ENCODE measurements around the gene CARD14.
"Not testable (repeated sequence)": the region's sequence is repeated elsewhere in the genome, so short reads cannot be mapped to it uniquely, and the experiment has no call there.

Gene CARD14

DNA sequence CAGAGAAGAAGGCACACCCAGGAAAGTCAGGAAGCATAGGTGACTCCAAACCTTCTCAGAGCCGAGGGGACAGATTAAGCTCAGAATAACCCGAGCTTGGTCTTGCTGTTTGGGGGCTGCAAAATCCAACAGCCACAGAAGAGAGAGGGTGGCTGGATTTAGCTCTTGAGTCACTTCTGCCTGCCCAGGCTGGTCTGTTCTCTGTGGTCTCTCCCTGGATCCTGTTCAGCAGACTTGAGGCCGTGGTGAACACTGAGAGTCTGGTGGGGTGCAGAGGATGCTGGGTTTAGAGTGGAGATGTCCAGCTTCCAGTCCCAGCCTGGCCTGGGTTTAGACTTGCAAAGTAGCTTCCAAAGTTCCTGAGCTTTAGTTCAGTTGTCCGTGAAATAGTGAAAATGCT, 59.2 kb downstream of the CARD14 start:
- DNase-seq = no peak

- no peak for DNase-seq
Observed at GRCh38 chr17:80232438-80232837, 62.6 kb downstream of the CARD14 start.

DNA sequence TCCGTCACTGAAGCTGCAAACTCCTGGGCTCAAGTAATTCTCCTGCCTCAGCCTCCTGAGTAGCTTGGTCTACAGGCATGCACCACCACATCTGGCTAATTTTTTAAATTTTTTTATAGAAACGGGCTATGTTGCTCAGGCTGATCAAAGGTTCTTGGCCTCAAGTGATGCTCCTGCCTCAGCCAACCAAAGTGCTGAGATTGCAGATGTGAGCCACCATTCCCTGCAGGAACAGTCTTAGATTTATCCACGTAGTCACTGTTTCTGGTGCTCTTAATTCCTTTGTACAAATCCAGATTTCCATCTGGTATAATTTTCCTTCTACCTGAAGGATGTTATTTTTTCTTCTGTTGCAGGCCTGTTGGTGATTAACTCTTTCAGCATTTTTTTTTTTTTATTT, 63.4 kb downstream of the CARD14 start:
- no peak for DNase-seq

DNA sequence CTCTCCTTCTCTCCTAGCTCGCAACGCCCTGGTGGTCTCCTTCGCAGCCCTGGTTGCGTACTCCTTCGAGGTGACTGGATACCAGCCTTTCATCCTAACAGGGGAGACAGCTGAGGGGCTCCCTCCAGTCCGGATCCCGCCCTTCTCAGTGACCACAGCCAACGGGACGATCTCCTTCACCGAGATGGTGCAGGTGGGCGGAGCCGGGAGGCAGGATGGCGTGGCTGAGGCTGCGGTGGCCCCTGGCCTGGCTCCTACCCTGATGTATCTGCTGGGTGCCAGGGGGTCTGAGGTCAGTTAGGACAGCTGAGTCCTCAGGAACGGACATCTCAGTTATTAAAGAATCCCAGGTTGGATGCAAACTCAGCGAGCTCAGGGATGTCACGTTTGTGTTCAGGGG, 67.1 kb downstream of the CARD14 start:
- DNase-seq = no peak

DNA sequence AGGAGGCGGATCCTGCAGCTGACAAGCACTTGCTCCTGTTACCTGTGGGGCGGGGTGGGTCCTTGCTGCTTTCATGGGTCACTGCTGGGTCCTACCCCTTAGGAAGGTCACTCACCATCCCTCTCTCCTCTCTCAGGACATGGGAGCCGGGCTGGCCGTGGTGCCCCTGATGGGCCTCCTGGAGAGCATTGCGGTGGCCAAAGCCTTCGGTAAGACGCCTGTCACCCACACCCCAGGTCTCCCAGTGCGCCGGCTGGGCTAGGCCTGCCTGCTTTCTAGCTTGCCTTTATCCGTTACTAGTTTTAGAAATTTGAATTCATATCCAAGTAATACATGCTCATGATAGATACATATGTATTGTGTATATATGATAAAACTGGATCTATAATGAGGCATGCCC, 67.6 kb downstream of the CARD14 start:
- DNase-seq = no peak

DNA sequence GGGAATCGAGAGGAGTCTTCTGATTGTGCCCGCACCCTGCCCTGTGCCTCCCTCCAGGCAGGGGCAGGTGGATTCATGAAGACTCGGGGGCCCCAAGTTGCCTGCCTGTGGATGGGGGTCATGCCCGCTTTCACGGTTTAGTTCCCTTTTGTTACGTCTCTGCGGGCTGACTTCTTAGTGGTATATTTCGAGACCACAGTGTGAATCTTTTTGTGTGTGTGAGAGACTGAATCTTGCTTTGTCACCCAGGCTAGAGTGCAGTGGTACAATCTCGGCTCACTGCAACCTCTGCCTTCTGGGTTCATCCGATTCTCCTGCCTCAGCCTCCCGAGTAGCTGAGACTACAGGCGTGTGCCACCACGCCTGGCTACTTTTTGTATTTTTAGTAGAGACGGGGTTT, 72.7 kb downstream of the CARD14 start:
- DNase-seq = no peak

GRCh38 chr17:80243526-80244433, 74.0 kb downstream of the CARD14 start:
- no peak for DNase-seq

DNA sequence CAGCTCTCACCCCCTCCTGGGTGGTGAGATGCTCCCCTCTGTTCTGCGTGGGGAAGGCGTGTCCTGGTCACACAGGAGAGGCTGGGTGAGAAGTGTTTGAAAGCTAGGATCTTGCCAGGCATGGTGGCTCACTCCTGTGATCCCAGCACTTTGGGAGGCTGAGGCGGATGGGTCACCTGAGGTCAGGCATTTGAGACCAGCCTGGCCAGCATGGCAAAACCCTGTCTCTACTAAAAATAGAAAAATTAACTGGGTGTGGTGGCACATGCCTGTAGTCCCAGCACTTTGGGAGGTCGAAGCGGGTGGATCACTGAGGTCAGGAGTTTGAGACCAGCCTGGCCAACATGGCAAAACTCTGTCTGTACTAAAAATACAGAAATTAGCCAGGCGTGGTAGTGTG, 74.6 kb downstream of the CARD14 start:
- not testable (repeated sequence) for DNase-seq

DNA sequence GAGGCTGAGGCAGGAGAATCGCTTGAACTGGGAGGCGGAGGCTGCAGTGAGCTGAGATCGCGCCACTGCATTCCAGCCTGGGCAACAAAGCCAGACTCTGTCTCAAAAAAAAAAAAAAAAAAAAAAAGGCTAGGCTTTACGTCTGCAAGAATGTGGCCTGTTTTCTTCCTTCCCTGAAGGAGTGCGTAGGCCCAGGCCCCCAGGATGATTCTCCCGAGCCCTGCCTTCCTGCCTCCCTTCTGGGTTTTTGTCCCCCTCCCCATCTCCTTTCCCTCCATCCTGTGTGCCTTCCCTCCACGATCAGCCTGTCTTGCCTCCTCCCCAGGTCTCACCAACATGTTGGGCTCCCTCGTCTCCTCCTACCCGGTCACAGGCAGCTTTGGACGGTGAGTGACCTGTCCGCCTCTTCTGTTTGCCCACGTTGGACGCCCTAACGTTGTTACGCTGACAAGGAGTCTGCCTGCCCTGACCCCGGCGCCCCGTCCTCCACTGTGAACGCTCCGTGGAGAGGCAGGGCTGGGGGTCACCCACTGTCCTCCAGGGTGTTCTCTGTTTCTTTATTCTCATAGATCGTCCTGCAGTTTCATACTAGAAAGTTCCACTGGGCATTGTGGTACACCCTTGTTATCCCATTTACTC, 75.2 kb downstream of the CARD14 start:
- no peak for DNase-seq

GRCh38 chr17:80245566-80246265, 75.9 kb downstream of the CARD14 start:
- no peak for DNase-seq

GRCh38 chr17:80246266-80246681, 76.4 kb downstream of the CARD14 start:
- DNase-seq = no peak

- no peak for DNase-seq
Observed at GRCh38 chr17:80246726-80247125, 76.9 kb downstream of the CARD14 start.

DNA sequence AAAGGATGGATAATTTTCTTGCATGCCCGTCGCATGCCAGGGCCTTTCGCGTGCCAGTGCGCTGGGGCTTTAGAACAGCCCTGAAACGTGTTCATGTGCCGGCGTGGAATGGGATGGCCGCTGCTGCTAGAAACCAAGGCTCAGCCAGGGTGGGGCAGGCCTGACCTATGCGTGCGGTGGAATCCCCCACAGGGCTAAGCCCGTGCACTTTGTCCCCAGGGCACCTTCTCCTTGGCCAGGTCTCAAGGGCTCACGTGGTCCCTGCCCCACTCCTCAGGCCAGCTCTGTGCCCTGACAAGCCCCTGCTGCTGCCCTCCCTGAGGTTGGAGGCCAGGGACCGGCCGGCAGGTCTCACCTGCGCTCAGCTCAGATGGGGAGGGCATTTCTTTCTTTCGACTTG, 77.7 kb downstream of the CARD14 start:
- no peak for DNase-seq

- no peak for DNase-seq
Observed at GRCh38 chr17:80248001-80248893, 78.4 kb downstream of the CARD14 start.

- no peak for DNase-seq
Observed at GRCh38 chr17:80248894-80249710, 79.3 kb downstream of the CARD14 start.

GRCh38 chr17:80251966-80252365, 82.1 kb downstream of the CARD14 start:
- DNase-seq = no peak

DNA sequence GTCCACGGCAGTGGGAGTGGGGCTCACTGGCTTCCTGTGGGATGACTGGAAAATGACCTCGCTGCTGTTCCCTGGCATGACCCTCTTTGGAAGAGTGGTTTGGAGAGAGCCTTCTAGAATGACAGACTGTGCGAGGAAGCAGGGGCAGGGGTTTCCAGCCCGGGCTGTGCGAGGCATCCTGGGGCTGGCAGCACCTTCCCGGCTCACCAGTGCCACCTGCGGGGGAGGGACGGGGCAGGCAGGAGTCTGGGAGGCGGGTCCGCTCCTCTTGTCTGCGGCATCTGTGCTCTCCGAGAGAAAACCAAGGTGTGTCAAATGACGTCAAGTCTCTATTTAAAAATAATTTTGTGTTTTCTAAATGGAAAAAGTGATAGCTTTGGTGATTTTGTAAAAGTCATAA, 83.0 kb downstream of the CARD14 start:
- no peak for DNase-seq

DNA sequence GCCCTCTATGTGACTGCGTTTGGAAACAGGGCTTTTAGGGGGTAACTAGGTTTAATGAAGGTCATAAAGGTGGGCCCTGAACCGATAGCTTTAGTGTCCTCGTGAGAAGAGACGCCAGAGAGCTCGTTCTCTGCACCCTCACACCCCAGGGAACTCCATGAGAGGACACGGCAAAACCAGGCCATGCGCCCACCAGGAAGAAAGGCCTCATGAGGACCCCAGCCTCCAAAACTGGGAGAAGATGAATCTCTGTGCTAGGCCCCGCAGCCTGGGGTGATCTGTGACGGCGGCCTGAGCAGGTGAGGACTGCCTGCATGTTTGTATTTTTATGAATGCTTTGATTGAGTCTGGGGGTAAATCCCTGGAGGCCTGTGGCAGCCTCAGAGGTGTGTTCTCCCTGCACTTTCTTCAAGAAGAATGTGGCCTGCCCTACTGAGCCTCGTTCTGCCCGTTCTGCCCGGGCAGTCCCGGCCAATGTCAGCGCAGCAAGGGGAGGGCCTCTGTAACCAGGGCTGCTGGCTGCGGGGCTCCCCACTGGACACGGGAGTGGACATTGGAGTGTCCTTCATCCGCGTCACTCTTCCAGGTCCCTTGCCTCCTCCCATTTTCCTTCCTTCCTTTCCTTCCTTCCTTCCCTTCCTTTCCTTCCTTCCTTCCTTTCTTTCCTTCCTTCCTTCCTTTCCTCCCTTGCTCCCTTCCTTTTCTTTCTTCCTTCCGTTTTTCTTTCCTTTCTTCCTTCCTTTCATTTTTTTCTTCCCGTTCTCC, 84.0 kb downstream of the CARD14 start:
- DNase-seq = no peak

- DNase-seq = no peak
Observed at GRCh38 chr17:80254396-80255251, 84.8 kb downstream of the CARD14 start.

- no peak for DNase-seq
Observed at GRCh38 chr17:80256034-80256350, 86.2 kb downstream of the CARD14 start.
